IMR-90 (cell line): ENCODE results near the gene DHRSX. TPM values are rescaled to one million over a fixed set of nuclear protein-coding genes. Genes with fewer than 3 reads are reported as not detected.

ENCODE experiments used
- ATAC-seq: fragments of 200-7000 bp; cut with Tn5 transposase; 2 replicates; pipeline ENCODE4 v1.9.1; 2020; ENCODE audit warnings: low read depth, mild to moderate bottlenecking, moderate library complexity
- BruUV-seq: library from RNA; stranded (reverse); fragments of 400-500 nt; replicated peaks from 2 replicates; lab custom pipeline; 2021; lab: Mats Ljungman, UMichigan
- CTCF ChIA-PET: fragments of 300-600 bp; formaldehyde crosslinking; extraction: SDS; loops from one replicate; lab custom pipeline; 2021; ENCODE audit warnings: antibody characterized with exemption; lab: Yijun Ruan, JAX
- POLR2A ChIA-PET: fragments of 300-600 bp; sonication (Branson Sonifier 250); formaldehyde crosslinking; loops from one replicate; lab custom pipeline; 2022; ENCODE audit warnings: antibody characterized with exemption; ENCODE audit not compliant: unreplicated experiment; lab: Charles Lee
- DNase-seq: peaks from one replicate; pipeline ENCODE4 v3.0.0; 2013
- H2AFZ ChIP-seq: replicated peaks from 2 replicates; pipeline ENCODE3; 2013; ENCODE audit warnings: low read length, mild to moderate bottlenecking; ENCODE audit not compliant: poor library complexity
- H2AK5ac ChIP-seq: 2 replicates; pipeline ENCODE4 v1.6.1; 2013; ENCODE audit warnings: low read depth, low read length, inconsistent platforms
- H2AK9ac ChIP-seq: replicated peaks from 2 replicates; pipeline ENCODE3; 2013; ENCODE audit warnings: mild to moderate bottlenecking, low read depth, low read length, moderate library complexity; ENCODE audit not compliant: poor library complexity
- H2BK120ac ChIP-seq: 2 replicates; pipeline ENCODE4 v1.6.1; 2013; ENCODE audit warnings: low read depth, low read length, inconsistent platforms
- H2BK15ac ChIP-seq: 3 replicates; pipeline ENCODE4 v1.6.1; 2013; ENCODE audit warnings: low read depth, low read length, inconsistent platforms
- H2BK20ac ChIP-seq: 2 replicates; pipeline ENCODE4 v1.6.1; 2013; ENCODE audit warnings: low read depth, mild to moderate bottlenecking, inconsistent platforms, low read length, moderate library complexity
- H2BK5ac ChIP-seq: 2 replicates; pipeline ENCODE4 v1.6.1; 2013; ENCODE audit warnings: mild to moderate bottlenecking, low read depth, low read length, inconsistent platforms; ENCODE audit not compliant: poor library complexity, severe bottlenecking
- H3K14ac ChIP-seq: replicated peaks from 2 replicates; pipeline ENCODE4 v1.6.1; 2013; ENCODE audit warnings: low read depth, low read length, inconsistent platforms
- H3K18ac ChIP-seq: 2 replicates; pipeline ENCODE4 v1.6.1; 2013; ENCODE audit warnings: low read depth, low read length, control low read depth
- H3K23ac ChIP-seq: 2 replicates; pipeline ENCODE4 v1.6.1; 2013; ENCODE audit warnings: low read depth, low read length, inconsistent platforms
- H3K27ac ChIP-seq: 2 replicates; pipeline ENCODE4 v1.5.1; 2013; ENCODE audit warnings: mild to moderate bottlenecking, control low read depth, low read length; ENCODE audit not compliant: insufficient read depth
- H3K27me3 ChIP-seq: 2 replicates; pipeline ENCODE4 v1.6.1; 2013; ENCODE audit warnings: low read length; ENCODE audit not compliant: control insufficient read depth, insufficient read depth
- H3K36me3 ChIP-seq: 2 replicates; pipeline ENCODE4 v1.6.1; 2013; ENCODE audit warnings: low read length, mixed read lengths; ENCODE audit not compliant: control insufficient read depth, insufficient read depth
- H3K4ac ChIP-seq: 2 replicates; pipeline ENCODE4 v1.6.1; 2013; ENCODE audit warnings: low read depth, low read length, inconsistent platforms
- H3K4me1 ChIP-seq: 2 replicates; pipeline ENCODE4 v1.6.1; 2013; ENCODE audit warnings: low read length, mixed read lengths; ENCODE audit not compliant: control insufficient read depth, insufficient read depth
- H3K4me2 ChIP-seq: 2 replicates; pipeline ENCODE4 v1.6.1; 2013; ENCODE audit warnings: low read depth, mild to moderate bottlenecking, control low read depth, low read length, moderate library complexity
- H3K4me3 ChIP-seq: 2 replicates; pipeline ENCODE4 v1.5.1; 2013; ENCODE audit warnings: low read depth, mild to moderate bottlenecking, control low read depth, low read length, moderate library complexity; ENCODE audit not compliant: insufficient read depth
- H3K56ac ChIP-seq: 2 replicates; pipeline ENCODE4 v1.6.1; 2013; ENCODE audit warnings: low read length, inconsistent platforms; ENCODE audit not compliant: insufficient read depth; ENCODE audit errors: extremely low read depth
- H3K79me1 ChIP-seq, 2 experiments: 2 replicates each; pipeline ENCODE4 v1.6.1; 2013; ENCODE audit warnings: low read length in 2 of 2, inconsistent platforms in 1 of 2, low read depth in 1 of 2
- H3K9ac ChIP-seq: 2 replicates; pipeline ENCODE4 v1.6.1; 2013; ENCODE audit warnings: low read depth, low read length, control low read depth
- H3K9me1 ChIP-seq: 2 replicates; pipeline ENCODE4 v1.6.1; 2013; ENCODE audit warnings: low read length, inconsistent platforms; ENCODE audit not compliant: insufficient read depth
- H3K9me3 ChIP-seq: 2 replicates; pipeline ENCODE4 v1.6.1; 2013; ENCODE audit warnings: low read length; ENCODE audit not compliant: control insufficient read depth, insufficient read depth
- H4K20me1 ChIP-seq: 2 replicates; pipeline ENCODE4 v1.6.1; 2013; ENCODE audit warnings: low read length, inconsistent platforms; ENCODE audit not compliant: insufficient read depth
- H4K5ac ChIP-seq: 2 replicates; pipeline ENCODE4 v1.6.1; 2013; ENCODE audit warnings: mild to moderate bottlenecking, low read depth, low read length, control low read depth
- H4K8ac ChIP-seq, 2 experiments: 2 replicates each; pipeline ENCODE4 v1.6.1; 2013; ENCODE audit warnings: low read depth in 2 of 2, low read length in 2 of 2, control low read depth in 1 of 2, inconsistent platforms in 1 of 2
- H4K91ac ChIP-seq: 2 replicates; pipeline ENCODE4 v1.6.1; 2013; ENCODE audit warnings: low read depth, low read length, inconsistent platforms; ENCODE audit not compliant: insufficient read depth
- BHLHE40 ChIP-seq: fragments of 150-350 bp; IDR thresholded peaks from 2 replicates; pipeline ENCODE4 v1.6.1; 2016; ENCODE audit warnings: mild to moderate bottlenecking, low read depth, low read length
- CEBPB ChIP-seq: IDR thresholded peaks from 2 replicates; pipeline ENCODE4 v1.6.1; 2012; ENCODE audit warnings: low read depth, low read length, improper control_type of control experiment
- CHD1 ChIP-seq: IDR thresholded peaks from 2 replicates; pipeline ENCODE4 v1.6.1; 2012; ENCODE audit warnings: low read depth, low read length, improper control_type of control experiment
- CTCF ChIP-seq: conservative IDR thresholded peaks from 2 replicates; pipeline ENCODE4 v1.5.1; 2012; ENCODE audit warnings: mild to moderate bottlenecking, low read depth, low read length, improper control_type of control experiment
- ELK1 ChIP-seq: fragments of 150-350 bp; IDR thresholded peaks from 2 replicates; pipeline ENCODE4 v1.6.1; 2016; ENCODE audit warnings: low read depth, mild to moderate bottlenecking, low read length, moderate library complexity, borderline replicate concordance
- FOS ChIP-seq: fragments of 150-350 bp; IDR thresholded peaks from 2 replicates; pipeline ENCODE4 v1.6.1; 2016; ENCODE audit warnings: low read depth, low read length
- MAFK ChIP-seq: IDR thresholded peaks from 2 replicates; pipeline ENCODE4 v1.6.1; 2012; ENCODE audit warnings: low read depth, low read length, improper control_type of control experiment
- MAZ ChIP-seq: IDR thresholded peaks from 2 replicates; pipeline ENCODE4 v1.6.1; 2012; ENCODE audit warnings: low read depth, mild to moderate bottlenecking, low read length, improper control_type of control experiment, moderate library complexity, borderline replicate concordance
- MXI1 ChIP-seq: IDR thresholded peaks from 2 replicates; pipeline ENCODE4 v1.6.1; 2012; ENCODE audit warnings: low read depth, mild to moderate bottlenecking, low read length, moderate library complexity, borderline replicate concordance
- NFE2L2 ChIP-seq: fragments of 150-350 bp; IDR thresholded peaks from 2 replicates; pipeline ENCODE4 v1.6.1; 2016; ENCODE audit warnings: low read depth, mild to moderate bottlenecking, low read length
- POLR2A ChIP-seq: IDR thresholded peaks from 2 replicates; pipeline ENCODE4 v1.6.1; 2012; ENCODE audit warnings: mild to moderate bottlenecking, low read depth, low read length
- RAD21 ChIP-seq: IDR thresholded peaks from 2 replicates; pipeline ENCODE4 v1.6.1; 2012; ENCODE audit warnings: low read length, improper control_type of control experiment
- RCOR1 ChIP-seq: IDR thresholded peaks from 2 replicates; pipeline ENCODE4 v1.6.1; 2012; ENCODE audit warnings: mild to moderate bottlenecking, low read length, improper control_type of control experiment; ENCODE audit not compliant: insufficient replicate concordance
- RFX5 ChIP-seq: IDR thresholded peaks from 2 replicates; pipeline ENCODE4 v1.8.0; 2012; ENCODE audit warnings: low read depth, mild to moderate bottlenecking, low read length, moderate library complexity
- WGBS, 2 experiments: methylation state at CpG; one replicate each; pipeline versions ENCODE4 v1.1.5 to v1.1.7; 2013; ENCODE audit warnings: missing lambda C conversion rate in 2 of 2; ENCODE audit not compliant: insufficient read length in 1 of 2; ENCODE audit errors: extremely low coverage in 2 of 2; 5-methylcytosine and 5-hydroxymethylcytosine counted together
- dilution Hi-C: fragments of 300-500 bp; cut with HindIII; formaldehyde crosslinking; loops from one replicate; pipeline ENCODE4 v1.14.3; 2018; ENCODE audit warnings: low sequenced_read_pairs; ENCODE audit not compliant: unreplicated experiment
- in situ Hi-C: fragments of 300-500 bp; cut with MboI; formaldehyde crosslinking; loops from 3 replicates; pipeline ENCODE4 v1.14.3; 2019; ENCODE audit warnings: low sequenced_read_pairs, inconsistent platforms, mixed read lengths
- intact Hi-C: fragments of 100-400 bp; cut with micrococcal nuclease; formaldehyde crosslinking; loops from 2 replicates; pipeline ENCODE4 v1.10.0; 2022
- polyA plus RNA-seq, 3 experiments: library from polyadenylated mRNA; depleted of rRNA; stranded (reverse); fragments of >200 nt; gene quantifications; 2 replicates each; pipeline ENCODE4 v1.2.3, GENCODE V29; 2012; ENCODE audit warnings: low replicate concordance in 1 of 3
- total RNA-seq: library from RNA; depleted of rRNA; stranded (reverse); fragments of >200 nt; gene quantifications from 2 replicates; pipeline ENCODE4 v1.2.3, GENCODE V29; 2012
- TF ChIP-seq, protein P1 (sequence below): fragments of 150-350 bp; IDR thresholded peaks from 2 replicates; pipeline ENCODE4 v1.6.1; 2017; ENCODE audit warnings: mild to moderate bottlenecking, antibody characterized with exemption, low read length, low read depth

Gene DHRSX
- total and polyA plus RNA-seq, 2 of the 4 experiments (the other 2 are of a cell fraction): 26.2 to 38.0 TPM

GRCh38 chrX:2502120-2502667 lies 1.4 kb upstream of the DHRSX start:
- Histone ChIP-seq H2BK20ac (no peak overlapping the region), H2BK5ac (no peak overlapping the region), H4K91ac (no peak overlapping the region), H2AK5ac (no peak overlapping the region), H3K9me3 (no peaks in the 10 kb centered on the region), H2BK120ac (no peak overlapping the region), H3K18ac (no peak overlapping the region), H4K5ac (no peak overlapping the region), H3K9ac (no peak overlapping the region), H3K79me1 (peaks cover 5 to 22% of the 10 kb centered on the region in 2 experiments; a peak in 2 of 4 replicates), H2AK9ac (no peak overlapping the region), H3K4me1 (peaks cover 12% of the 10 kb centered on the region), H3K23ac (no peak overlapping the region), H4K8ac (no peak overlapping the region), H3K56ac (no peak overlapping the region), H3K4me3 (no peak overlapping the region), H3K27ac (no peak overlapping the region), H3K4ac (no peak overlapping the region), H3K14ac (no peak overlapping the region), H3K4me2 (no peak overlapping the region), H2AFZ (peak overlapping the region; percentile 15), H3K36me3 (no peaks in the 10 kb centered on the region), H3K9me1 (peaks cover 3% of the 10 kb centered on the region; the same call in 1 of the 2 replicates), H3K27me3 (no peaks in the 10 kb centered on the region; the same call in 1 of the 2 replicates), H2BK15ac (no peak overlapping the region), H4K20me1 (peaks cover 20% of the 10 kb centered on the region; the same call in 1 of the 2 replicates)
- TF ChIP-seq RFX5 (no peak), NFE2L2 (no peak), FOS (no peak), CHD1 (no peak), MAZ (no peak), BHLHE40 (no peak), CTCF (no peak), POLR2A (no peak), ELK1 (no peak), RAD21 (no peak), RCOR1 (no peak), CEBPB (no peak), MAFK (no peak), MXI1 (no peak)
- TF ChIP-seq, protein P1, sequence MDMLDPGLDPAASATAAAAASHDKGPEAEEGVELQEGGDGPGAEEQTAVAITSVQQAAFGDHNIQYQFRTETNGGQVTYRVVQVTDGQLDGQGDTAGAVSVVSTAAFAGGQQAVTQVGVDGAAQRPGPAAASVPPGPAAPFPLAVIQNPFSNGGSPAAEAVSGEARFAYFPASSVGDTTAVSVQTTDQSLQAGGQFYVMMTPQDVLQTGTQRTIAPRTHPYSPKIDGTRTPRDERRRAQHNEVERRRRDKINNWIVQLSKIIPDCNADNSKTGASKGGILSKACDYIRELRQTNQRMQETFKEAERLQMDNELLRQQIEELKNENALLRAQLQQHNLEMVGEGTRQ: no peak
- no TSS peak for BruUV-seq
- ATAC-seq (no peak), DNase-seq (no peak)
- intact Hi-C loops (no loop called here), dilution Hi-C loops (no loop called here), in situ Hi-C loops (no loop called here)
- ChIA-PET CTCF (no interaction called here), POLR2A (no interaction called here)
- 91% methylated on average over 4 of the region's 5 CpGs; no CpG with 5 or more reads in 1 of the 2 experiments for WGBS, 2 experiments
